Measurements from ENCODE around the gene IL17RD.
A peak's percentile ranks its signal among the peaks of the same experiment; 100 is the strongest.

The IL17RD gene

GRCh38 chr3:57168151-57168550 is 3.0 kb upstream of the IL17RD start:
- H3K4me3 ChIP-seq (ENCODE audit: control insufficient read depth, low read depth, low read length) = no peak overlapping the region
- no peak for DNase-seq (ENCODE audit: low read depth)
- no peak for TF ChIP-seq CTCF (IDR thresholded peaks at IDR 0.05; ENCODE audit: control insufficient read depth, insufficient read depth, low read depth, low read length, missing control alignments)

GRCh38 chr3:57166660-57167059 is 1.5 kb upstream of the IL17RD start:
- TF ChIP-seq CTCF (IDR thresholded peaks at IDR 0.05; ENCODE audit: control insufficient read depth, insufficient read depth, low read depth, low read length, missing control alignments) = no peak

GRCh38 chr3:57165641-57166040 is 488 bp upstream of the IL17RD start:
- no peak overlapping the region for H3K4me3 ChIP-seq (ENCODE audit: control insufficient read depth, low read depth, low read length)
- DNase-seq (ENCODE audit: low read depth) = no peak
- TF ChIP-seq CTCF (IDR thresholded peaks at IDR 0.05; ENCODE audit: control insufficient read depth, insufficient read depth, low read depth, low read length, missing control alignments) = no peak

More at GRCh38 chr3:57166660-57167059, 1.5 kb upstream of the IL17RD start:
- DNase-seq (ENCODE audit: low read depth) = no peak
- H3K4me3 ChIP-seq (ENCODE audit: control insufficient read depth, low read depth, low read length) = no peak overlapping the region

GRCh38 chr3:57164217-57164656 is 916 bp downstream of the IL17RD start:
- DNase-seq (ENCODE audit: low read depth) = no peak
- no peak for TF ChIP-seq CTCF (IDR thresholded peaks at IDR 0.05; ENCODE audit: control insufficient read depth, insufficient read depth, low read depth, low read length, missing control alignments)
- H3K4me3 ChIP-seq (ENCODE audit: control insufficient read depth, low read depth, low read length) = peak overlapping the region; percentile 45

- no peak for DNase-seq (ENCODE audit: low read depth)
- H3K4me3 ChIP-seq (ENCODE audit: control insufficient read depth, low read depth, low read length) = no peak overlapping the region
Observed at GRCh38 chr3:57163751-57164150, 1.4 kb downstream of the IL17RD start.

GRCh38 chr3:57161915-57162314 is 3.2 kb downstream of the IL17RD start:
- H3K4me3 ChIP-seq (ENCODE audit: control insufficient read depth, low read depth, low read length) = no peak overlapping the region
- no peak for TF ChIP-seq CTCF (IDR thresholded peaks at IDR 0.05; ENCODE audit: control insufficient read depth, insufficient read depth, low read depth, low read length, missing control alignments)
- no peak for DNase-seq (ENCODE audit: low read depth)

More at GRCh38 chr3:57163751-57164150, 1.4 kb downstream of the IL17RD start:
- TF ChIP-seq CTCF (IDR thresholded peaks at IDR 0.05; ENCODE audit: control insufficient read depth, insufficient read depth, low read depth, low read length, missing control alignments) = no peak
